ENCODE measurements around the gene SCN8A.
"Not testable (repeated sequence)": the region's sequence is repeated elsewhere in the genome, so short reads cannot be mapped to it uniquely, and the experiment has no call there.

SCN8A gene

DNA sequence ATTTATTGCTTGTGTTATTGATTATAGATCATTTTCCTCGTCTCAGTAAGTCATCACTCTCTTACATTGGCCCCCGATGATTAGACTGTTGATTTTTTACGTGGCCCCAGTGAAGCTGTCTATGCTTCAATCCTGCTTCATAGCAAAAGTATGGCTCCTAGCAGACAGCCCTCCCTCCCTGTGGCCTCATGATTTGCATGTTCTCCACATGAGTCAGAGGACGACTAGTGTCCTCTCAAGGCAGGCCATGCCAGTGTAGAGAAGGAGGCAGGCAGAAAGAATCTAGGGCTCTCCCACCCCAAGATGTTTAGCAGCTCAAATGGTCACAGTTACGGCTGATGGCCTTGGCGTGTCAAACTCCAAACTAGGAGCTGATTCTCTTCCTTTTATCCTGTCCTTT, 197.8 kb downstream of the SCN8A start:
- Histone ChIP-seq H3K27ac (ENCODE audit: low read depth, low read length, severe bottlenecking) (no peak overlapping the region), H3K4me1 (ENCODE audit: control insufficient read depth, insufficient read depth, low read length, poor library complexity, severe bottlenecking) (peaks cover 10% of the 10 kb centered on the region), H3K4me3 (ENCODE audit: extremely low read depth, insufficient read depth, low read length, poor library complexity, severe bottlenecking) (no peak overlapping the region), H3K9me3 (ENCODE audit: control insufficient read depth, low read length) (no peaks in the 10 kb centered on the region), H3K36me3 (ENCODE audit: control insufficient read depth, insufficient read depth, low read length) (no peaks in the 10 kb centered on the region)
- whole genome bisulfite sequencing, 2 experiments (ENCODE audit: insufficient coverage in 2 of 2): 72 to 85% methylated on average over 3 to 4 of the region's 6 CpGs

GRCh38 chr12:51792417-51792816, 201.4 kb downstream of the SCN8A start:
- Histone ChIP-seq H3K27ac (ENCODE audit: low read depth, low read length, severe bottlenecking) (no peak overlapping the region), H3K9me3 (ENCODE audit: control insufficient read depth, low read length) (no peaks in the 10 kb centered on the region), H3K36me3 (ENCODE audit: control insufficient read depth, insufficient read depth, low read length) (no peaks in the 10 kb centered on the region), H3K4me3 (ENCODE audit: extremely low read depth, insufficient read depth, low read length, poor library complexity, severe bottlenecking) (no peak overlapping the region), H3K4me1 (ENCODE audit: control insufficient read depth, insufficient read depth, low read length, poor library complexity, severe bottlenecking) (peaks cover 10% of the 10 kb centered on the region)
- 76 to 98% methylated on average over 3 to 4 of the region's 5 CpGs for WGBS, 2 experiments (ENCODE audit: insufficient coverage in 2 of 2)

DNA sequence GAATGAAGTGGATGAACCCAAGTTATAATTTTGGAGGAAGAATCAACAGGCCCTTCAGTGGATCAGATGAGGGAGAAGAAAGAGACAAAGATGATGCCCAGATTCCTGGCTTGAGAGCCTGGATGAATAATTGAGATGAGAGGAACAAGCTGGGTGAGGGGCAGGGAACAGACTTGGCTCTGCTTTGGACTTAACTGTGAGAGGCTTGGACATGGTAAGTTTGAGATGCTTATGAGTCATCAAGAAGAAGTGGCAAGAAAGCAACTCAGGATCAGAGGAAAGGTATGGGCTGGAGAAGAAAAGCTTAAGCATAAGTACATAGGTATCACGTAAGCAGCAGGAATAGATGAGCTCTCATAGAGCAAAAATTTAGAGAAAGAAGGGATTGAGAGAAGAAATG, 202.2 kb downstream of the SCN8A start:
- no peaks in the 10 kb centered on the region for H3K36me3 ChIP-seq (ENCODE audit: control insufficient read depth, insufficient read depth, low read length)
- H3K4me1 ChIP-seq (ENCODE audit: control insufficient read depth, insufficient read depth, low read length, poor library complexity, severe bottlenecking): peaks cover 10% of the 10 kb centered on the region
- WGBS, 2 experiments (ENCODE audit: insufficient coverage in 2 of 2): 100% methylated on average over 1 of the region's 1 CpG
- H3K9me3 ChIP-seq (ENCODE audit: control insufficient read depth, low read length): no peaks in the 10 kb centered on the region
- no peak overlapping the region for H3K4me3 ChIP-seq (ENCODE audit: extremely low read depth, insufficient read depth, low read length, poor library complexity, severe bottlenecking)
- H3K27ac ChIP-seq (ENCODE audit: low read depth, low read length, severe bottlenecking): no peak overlapping the region

GRCh38 chr12:51797301-51797700, 206.3 kb downstream of the SCN8A start:
- H3K4me3 ChIP-seq (ENCODE audit: extremely low read depth, insufficient read depth, low read length, poor library complexity, severe bottlenecking): no peak overlapping the region
- no peaks in the 10 kb centered on the region for H3K9me3 ChIP-seq (ENCODE audit: control insufficient read depth, low read length)
- H3K4me1 ChIP-seq (ENCODE audit: control insufficient read depth, insufficient read depth, low read length, poor library complexity, severe bottlenecking): no peaks in the 10 kb centered on the region
- WGBS, 2 experiments (ENCODE audit: insufficient coverage in 2 of 2): 100% methylated on average over 1 to 3 of the region's 6 CpGs
- H3K27ac ChIP-seq (ENCODE audit: low read depth, low read length, severe bottlenecking): no peak overlapping the region
- no peaks in the 10 kb centered on the region for H3K36me3 ChIP-seq (ENCODE audit: control insufficient read depth, insufficient read depth, low read length)

- 94 to 98% methylated on average over 4 of the region's 4 CpGs for WGBS, 2 experiments (ENCODE audit: insufficient coverage in 2 of 2)
- H3K27ac ChIP-seq (ENCODE audit: low read depth, low read length, severe bottlenecking); H3K4me3 ChIP-seq (ENCODE audit: extremely low read depth, insufficient read depth, low read length, poor library complexity, severe bottlenecking); H3K4me1 ChIP-seq (ENCODE audit: control insufficient read depth, insufficient read depth, low read length, poor library complexity, severe bottlenecking); H3K36me3 ChIP-seq (ENCODE audit: control insufficient read depth, insufficient read depth, low read length); H3K9me3 ChIP-seq (ENCODE audit: control insufficient read depth, low read length): not testable (repeated sequence)
Measured at GRCh38 chr12:51798051-51798450, 207.0 kb downstream of the SCN8A start.

- Histone ChIP-seq H3K4me3 (ENCODE audit: extremely low read depth, insufficient read depth, low read length, poor library complexity, severe bottlenecking) (no peak overlapping the region), H3K4me1 (ENCODE audit: control insufficient read depth, insufficient read depth, low read length, poor library complexity, severe bottlenecking) (no peaks in the 10 kb centered on the region), H3K27ac (ENCODE audit: low read depth, low read length, severe bottlenecking) (no peak overlapping the region), H3K9me3 (ENCODE audit: control insufficient read depth, low read length) (no peaks in the 10 kb centered on the region), H3K36me3 (ENCODE audit: control insufficient read depth, insufficient read depth, low read length) (no peaks in the 10 kb centered on the region)
- 100% methylated on average over 1 of the region's 1 CpG; no CpG with 5 or more reads in 1 of the 2 experiments for WGBS, 2 experiments (ENCODE audit: insufficient coverage in 2 of 2)
Measured at GRCh38 chr12:51798501-51798900, 207.5 kb downstream of the SCN8A start.

GRCh38 chr12:51801027-51801426, 210.0 kb downstream of the SCN8A start:
- Histone ChIP-seq H3K27ac (ENCODE audit: low read depth, low read length, severe bottlenecking) (no peak overlapping the region), H3K4me1 (ENCODE audit: control insufficient read depth, insufficient read depth, low read length, poor library complexity, severe bottlenecking) (no peaks in the 10 kb centered on the region), H3K36me3 (ENCODE audit: control insufficient read depth, insufficient read depth, low read length) (no peaks in the 10 kb centered on the region), H3K9me3 (ENCODE audit: control insufficient read depth, low read length) (no peaks in the 10 kb centered on the region), H3K4me3 (ENCODE audit: extremely low read depth, insufficient read depth, low read length, poor library complexity, severe bottlenecking) (no peak overlapping the region)
- WGBS, 2 experiments (ENCODE audit: insufficient coverage in 2 of 2): 89 to 100% methylated on average over 1 of the region's 1 CpG

DNA sequence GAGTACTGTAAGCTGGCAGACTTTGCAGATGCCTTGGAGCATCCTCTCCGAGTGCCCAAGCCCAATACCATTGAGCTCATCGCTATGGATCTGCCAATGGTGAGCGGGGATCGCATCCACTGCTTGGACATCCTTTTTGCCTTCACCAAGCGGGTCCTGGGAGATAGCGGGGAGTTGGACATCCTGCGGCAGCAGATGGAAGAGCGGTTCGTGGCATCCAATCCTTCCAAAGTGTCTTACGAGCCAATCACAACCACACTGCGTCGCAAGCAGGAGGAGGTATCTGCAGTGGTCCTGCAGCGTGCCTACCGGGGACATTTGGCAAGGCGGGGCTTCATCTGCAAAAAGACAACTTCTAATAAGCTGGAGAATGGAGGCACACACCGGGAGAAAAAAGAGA, 215.9 kb downstream of the SCN8A start:
- WGBS, 2 experiments (ENCODE audit: insufficient coverage in 2 of 2): 94 to 96% methylated on average over 13 to 14 of the region's 16 CpGs

DNA sequence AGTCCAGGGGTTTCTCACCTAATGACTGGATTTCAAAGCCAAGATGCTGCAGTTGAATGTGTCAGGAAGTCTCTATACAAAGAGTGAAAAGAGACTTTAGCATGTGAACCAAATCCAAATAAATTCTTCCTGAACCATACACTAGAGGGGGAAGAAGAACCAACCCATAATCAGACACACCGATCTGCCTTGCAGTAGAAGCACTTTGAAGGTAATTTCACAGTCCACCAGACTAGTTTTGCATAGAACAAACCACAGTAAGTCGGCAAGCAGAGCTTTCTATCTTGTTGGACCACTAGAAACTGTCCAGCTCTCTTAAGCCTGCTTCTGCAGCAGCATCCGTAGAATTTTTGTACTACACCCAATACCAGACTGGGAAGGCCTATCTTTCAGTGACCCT, 218.2 kb downstream of the SCN8A start:
- H3K9me3 ChIP-seq (ENCODE audit: control insufficient read depth, low read length): no peaks in the 10 kb centered on the region
- no peak overlapping the region for H3K4me3 ChIP-seq (ENCODE audit: extremely low read depth, insufficient read depth, low read length, poor library complexity, severe bottlenecking)
- H3K4me1 ChIP-seq (ENCODE audit: control insufficient read depth, insufficient read depth, low read length, poor library complexity, severe bottlenecking): no peaks in the 10 kb centered on the region
- WGBS, 2 experiments (ENCODE audit: insufficient coverage in 2 of 2): 63 to 75% methylated on average over 1 to 2 of the region's 3 CpGs
- no peak overlapping the region for H3K27ac ChIP-seq (ENCODE audit: low read depth, low read length, severe bottlenecking)
- no peaks in the 10 kb centered on the region for H3K36me3 ChIP-seq (ENCODE audit: control insufficient read depth, insufficient read depth, low read length)

More for the DNA sequence above, 215.9 kb downstream of the SCN8A start:
- H3K9me3 ChIP-seq (ENCODE audit: control insufficient read depth, low read length): no peaks in the 10 kb centered on the region
- H3K4me3 ChIP-seq (ENCODE audit: extremely low read depth, insufficient read depth, low read length, poor library complexity, severe bottlenecking): no peak overlapping the region
- H3K27ac ChIP-seq (ENCODE audit: low read depth, low read length, severe bottlenecking): no peak overlapping the region
- H3K36me3 ChIP-seq (ENCODE audit: control insufficient read depth, insufficient read depth, low read length): no peaks in the 10 kb centered on the region
- no peaks in the 10 kb centered on the region for H3K4me1 ChIP-seq (ENCODE audit: control insufficient read depth, insufficient read depth, low read length, poor library complexity, severe bottlenecking)

DNA sequence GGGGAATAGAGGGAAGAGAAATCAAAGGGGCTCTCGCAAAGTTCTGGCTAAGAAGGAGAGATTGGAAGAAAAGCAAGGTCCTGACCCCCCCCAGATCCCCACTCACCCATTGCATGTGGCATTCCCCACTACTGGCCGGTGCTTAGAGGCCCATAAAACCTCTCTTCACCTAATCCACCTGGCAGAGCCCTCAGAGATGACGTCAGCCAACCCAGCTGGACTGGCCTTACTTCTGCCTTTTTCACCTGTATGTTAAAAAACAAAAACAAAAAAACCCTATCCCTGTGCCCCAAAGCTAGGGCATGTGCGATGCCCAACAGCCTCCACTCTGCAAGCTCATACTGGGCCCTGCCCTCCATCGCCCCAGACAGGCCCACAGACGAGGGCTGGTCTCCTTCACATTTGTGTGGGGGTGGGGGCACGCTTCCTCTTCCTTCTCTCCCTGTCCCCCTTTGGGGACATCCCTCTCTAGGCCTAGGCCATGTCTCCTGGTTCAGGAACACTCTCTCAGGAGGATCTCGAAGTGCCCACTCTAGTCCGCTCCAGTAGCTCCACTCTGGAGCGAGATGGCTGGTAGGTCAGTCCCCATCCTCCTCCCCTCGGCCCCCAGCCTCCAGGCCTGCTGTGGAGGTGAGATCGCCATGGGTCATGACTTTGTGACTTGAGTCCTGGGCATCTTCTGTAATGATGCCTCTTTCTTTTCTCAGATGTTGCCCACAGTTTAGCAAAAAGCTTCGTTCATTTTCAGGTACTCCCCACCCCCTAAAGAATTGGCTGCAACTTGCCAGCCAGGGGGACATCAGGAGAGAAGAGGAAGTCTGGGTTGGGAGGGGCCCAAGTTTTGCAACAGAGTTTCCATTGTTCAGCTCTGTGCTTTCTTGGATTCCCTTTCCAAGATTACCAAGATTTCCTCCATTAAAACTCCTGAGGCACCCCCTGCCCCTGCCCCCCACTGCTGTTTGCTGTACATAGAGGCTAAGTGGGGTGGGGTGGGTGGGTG, 220.5 kb downstream of the SCN8A start:
- H3K36me3 ChIP-seq (ENCODE audit: control insufficient read depth, insufficient read depth, low read length): no peaks in the 10 kb centered on the region
- H3K4me1 ChIP-seq (ENCODE audit: control insufficient read depth, insufficient read depth, low read length, poor library complexity, severe bottlenecking): peaks cover 5% of the 10 kb centered on the region
- H3K4me3 ChIP-seq (ENCODE audit: extremely low read depth, insufficient read depth, low read length, poor library complexity, severe bottlenecking): no peak overlapping the region
- H3K27ac ChIP-seq (ENCODE audit: low read depth, low read length, severe bottlenecking): no peak overlapping the region
- H3K9me3 ChIP-seq (ENCODE audit: control insufficient read depth, low read length): no peaks in the 10 kb centered on the region
- 82 to 91% methylated on average over 5 to 8 of the region's 13 CpGs for WGBS, 2 experiments (ENCODE audit: insufficient coverage in 2 of 2)

DNA sequence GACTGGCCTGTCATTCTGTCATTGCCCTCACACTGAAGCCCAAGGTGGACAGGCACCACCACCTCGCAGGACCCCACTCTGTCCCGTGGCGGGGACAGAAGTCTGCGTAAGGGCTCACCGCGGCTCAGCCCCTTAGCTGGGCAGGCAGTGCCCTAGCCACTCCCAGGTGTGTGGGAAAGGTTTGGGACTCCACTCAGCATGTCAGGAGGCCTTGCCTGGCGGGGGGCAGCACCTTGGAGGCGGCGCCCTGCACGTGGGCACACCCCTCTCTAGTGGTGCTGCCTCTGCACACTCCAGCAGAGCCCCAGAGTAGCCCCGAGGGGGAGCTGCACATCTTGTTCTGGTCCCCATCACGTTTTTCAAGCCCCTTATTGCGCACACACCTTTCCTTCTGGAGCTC, 221.8 kb downstream of the SCN8A start:
- no peak overlapping the region for H3K27ac ChIP-seq (ENCODE audit: low read depth, low read length, severe bottlenecking)
- no peaks in the 10 kb centered on the region for H3K9me3 ChIP-seq (ENCODE audit: control insufficient read depth, low read length)
- peaks cover 5% of the 10 kb centered on the region for H3K4me1 ChIP-seq (ENCODE audit: control insufficient read depth, insufficient read depth, low read length, poor library complexity, severe bottlenecking)
- 81 to 85% methylated on average over 8 to 13 of the region's 13 CpGs for WGBS, 2 experiments (ENCODE audit: insufficient coverage in 2 of 2)
- H3K4me3 ChIP-seq (ENCODE audit: extremely low read depth, insufficient read depth, low read length, poor library complexity, severe bottlenecking): no peak overlapping the region
- H3K36me3 ChIP-seq (ENCODE audit: control insufficient read depth, insufficient read depth, low read length): no peaks in the 10 kb centered on the region

All from mesodermal cell (in vitro differentiated cells).